Aorta (tissue), 5 donors: ENCODE results near the gene PRSS23. TPM values are rescaled to one million over a fixed set of nuclear protein-coding genes. Genes with fewer than 3 reads are reported as not detected.

Experiments used
- ATAC-seq: fragments of 200-7000 bp; cut with Tn5 transposase; one replicate; pipeline ENCODE4 v1.9.1; 2022; ENCODE audit warnings: moderate library complexity; ENCODE audit not compliant: low FRiP score
- DNase-seq, 2 donors: peaks; one replicate each; pipeline ENCODE4 v3.0.0-alpha.2; 2020
- H3K27ac ChIP-seq, 2 donors: one replicate each; pipeline ENCODE4 v1.5.1; 2013; ENCODE audit warnings: low read length in 2 of 2, mild to moderate bottlenecking in 2 of 2, moderate library complexity in 2 of 2, control low read depth in 1 of 2, inconsistent platforms in 1 of 2, low read depth in 1 of 2
- H3K27me3 ChIP-seq, 2 donors: one replicate each; pipeline ENCODE4 v1.6.1; 2013; ENCODE audit warnings: control low read depth in 1 of 2, low read length in 1 of 2, mild to moderate bottlenecking in 1 of 2, moderate library complexity in 1 of 2; ENCODE audit not compliant: insufficient read depth in 2 of 2, control insufficient read depth in 1 of 2
- H3K36me3 ChIP-seq, 2 donors: one replicate each; pipeline ENCODE4 v1.6.1; 2013; ENCODE audit warnings: control low read depth in 1 of 2, low read length in 1 of 2, mild to moderate bottlenecking in 1 of 2; ENCODE audit not compliant: insufficient read depth in 2 of 2, control insufficient read depth in 1 of 2
- H3K4me1 ChIP-seq, 2 donors: one replicate each; pipeline ENCODE4 v1.6.1; 2013; ENCODE audit warnings: low read length in 2 of 2, control low read depth in 1 of 2, mild to moderate bottlenecking in 1 of 2, moderate library complexity in 1 of 2; ENCODE audit not compliant: insufficient read depth in 2 of 2, control insufficient read depth in 1 of 2
- H3K4me3 ChIP-seq, 2 donors: one replicate each; pipeline ENCODE4 v1.5.1; 2013; ENCODE audit warnings: low read length in 2 of 2, control low read depth in 1 of 2, mild to moderate bottlenecking in 1 of 2
- H3K9me3 ChIP-seq: one replicate; pipeline ENCODE4 v1.6.1; 2013; ENCODE audit warnings: mild to moderate bottlenecking, low read length; ENCODE audit not compliant: control insufficient read depth
- WGBS, 2 donors: extraction: QIAGEN DNeasy Blood & Tissue Kit; methylation state at CpG; one replicate each; pipeline ENCODE4 v1.1.7; 2013; 5-methylcytosine and 5-hydroxymethylcytosine counted together
- intact Hi-C, 2 donors: fragments of 100-400 bp; cut with DNase I; formaldehyde crosslinking; loops; one replicate each; pipeline versions ENCODE4 v1.14.2 to v1.15.0; 2022
- polyA plus RNA-seq, 2 donors: library from polyadenylated mRNA; stranded (reverse); fragments of 200-250 nt; gene quantifications; one replicate each; pipeline ENCODE4 v1.2.3, GENCODE V29; 2013
- total RNA-seq, 2 donors: library from RNA; stranded (reverse); fragmentation: NEBNext Ultra II Directional; extraction: Animal tissue kit (Norgen Biotek cat#: 25700); gene quantifications; one replicate each; pipeline ENCODE4 v1.2.1, GENCODE V29; 2021
- donor health status: healthy with polysubstance abuse.
- donor health status: Bipolar disorder and iron deficiency.
- donor health status: DM: no; HTN: no; CAD: no.
- donor health status: DM: no; HTN: no; CAD: no.
- donor health status: DM: yes; HTN: yes; CAD: no.

Gene PRSS23
- total and polyA plus RNA-seq, 4 donors, result 68.1 to 245 (median 125) TPM

DNA sequence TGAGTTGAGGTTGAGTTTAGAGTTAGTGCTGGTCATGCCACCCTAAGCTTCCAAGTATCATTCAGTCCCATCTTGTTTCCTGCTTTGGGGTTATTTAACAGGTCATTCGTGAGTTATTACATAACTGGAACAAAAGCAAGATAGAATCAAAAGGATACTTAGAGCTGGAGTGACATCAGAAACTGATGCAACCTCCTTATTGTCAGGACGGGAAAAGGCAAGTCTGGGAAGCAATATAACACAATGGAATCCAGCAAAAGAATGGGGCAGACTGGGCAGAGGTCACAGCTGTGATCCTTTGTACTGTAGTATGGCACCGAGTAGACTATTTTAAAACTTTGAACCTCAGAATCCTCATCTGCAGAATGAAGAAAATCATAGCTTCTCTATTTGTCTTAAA is 4.4 kb upstream of the PRSS23 start:
- ATAC-seq (no peak), DNase-seq (no peak)
- no peaks in the 10 kb centered on the region for H3K36me3 ChIP-seq
- no peak overlapping the region for H3K27ac ChIP-seq
- 90 to 93% methylated on average over 3 of the region's 3 CpGs for WGBS, 2 donors
- H3K4me3 ChIP-seq, result no peak overlapping the region
- no peaks in the 10 kb centered on the region for H3K27me3 ChIP-seq
- intact Hi-C loops, result no loop called here
- H3K4me1 ChIP-seq, result no peaks in the 10 kb centered on the region
- H3K9me3 ChIP-seq, result no peaks in the 10 kb centered on the region

DNA sequence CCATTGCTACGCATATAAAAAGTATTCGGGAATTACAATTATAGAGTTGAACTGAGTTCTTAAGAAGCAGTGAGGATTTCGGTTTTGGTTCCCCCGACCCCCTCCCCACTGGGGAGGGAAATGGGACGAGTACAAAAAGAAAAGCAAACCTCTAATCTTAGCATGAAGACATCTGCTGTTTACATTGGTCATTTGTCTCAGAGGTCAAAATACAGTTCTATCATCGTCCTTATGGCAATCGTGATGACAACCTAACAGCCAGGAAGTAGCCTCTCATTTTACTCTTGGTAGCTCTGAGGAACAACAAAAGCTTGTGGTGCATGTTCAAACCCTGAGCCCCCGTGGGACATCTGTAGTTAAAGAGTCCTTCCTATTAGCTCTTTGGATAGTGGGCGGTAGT is 3.2 kb upstream of the PRSS23 start:
- Histone ChIP-seq H3K4me3 (no peak overlapping the region), H3K36me3 (no peaks in the 10 kb centered on the region), H3K4me1 (no peaks in the 10 kb centered on the region), H3K9me3 (no peaks in the 10 kb centered on the region), H3K27me3 (no peaks in the 10 kb centered on the region), H3K27ac (no peak overlapping the region)
- intact Hi-C loops, result no loop called here
- ATAC-seq (no peak), DNase-seq (no peak)
- 63 to 64% methylated on average over 9 of the region's 9 CpGs for WGBS, 2 donors

DNA sequence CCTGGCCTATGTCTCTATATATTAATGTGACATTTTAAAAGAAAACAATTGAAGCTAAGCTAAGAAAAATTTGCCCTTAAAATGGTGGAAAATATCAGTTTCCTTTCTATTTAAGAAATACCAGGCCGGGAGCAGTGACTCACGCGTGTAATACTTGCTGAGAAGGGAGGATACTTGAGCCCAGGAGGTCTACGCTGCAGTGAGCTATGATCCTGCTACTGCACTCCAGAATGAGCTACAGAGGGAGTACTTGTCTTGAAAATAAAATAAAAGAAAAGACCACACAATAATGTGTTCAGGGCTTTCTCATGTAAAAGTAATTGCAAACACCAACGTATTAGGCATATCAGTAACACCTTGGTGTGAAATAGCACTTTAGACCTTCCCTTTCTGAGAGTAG is 1.4 kb upstream of the PRSS23 start:
- H3K9me3 ChIP-seq, result no peaks in the 10 kb centered on the region
- intact Hi-C loops, result no loop called here
- no peaks in the 10 kb centered on the region for H3K4me1 ChIP-seq
- no peak overlapping the region for H3K4me3 ChIP-seq
- ATAC-seq (no peak), DNase-seq (peak in 1 of 2 donors; percentile 59)
- H3K36me3 ChIP-seq, result no peaks in the 10 kb centered on the region
- H3K27me3 ChIP-seq, result no peaks in the 10 kb centered on the region
- no peak overlapping the region for H3K27ac ChIP-seq
- 76 to 92% methylated on average over 5 of the region's 5 CpGs for WGBS, 2 donors

DNA sequence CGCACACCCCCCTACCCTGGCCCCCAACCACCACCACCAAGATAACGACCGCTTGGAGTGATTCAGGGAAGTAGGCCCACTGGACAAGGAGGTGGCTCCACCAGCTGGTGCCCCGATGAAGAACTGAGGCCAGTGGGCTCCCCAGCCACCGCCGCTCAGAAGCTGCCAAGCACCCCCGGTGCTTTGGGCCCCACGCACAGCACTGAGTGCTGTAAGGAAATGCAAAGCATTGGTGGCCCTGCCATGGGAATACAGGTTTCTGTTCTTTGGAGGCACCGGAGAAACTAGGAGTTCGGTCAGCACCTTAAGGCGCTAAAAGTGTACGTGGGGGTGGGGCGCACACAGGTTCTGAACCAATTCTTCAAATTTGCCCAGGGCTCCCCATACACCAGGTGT is 664 bp upstream of the PRSS23 start:
- no peak for DNase-seq
- Histone ChIP-seq H3K36me3 (no peaks in the 10 kb centered on the region), H3K27me3 (no peaks in the 10 kb centered on the region), H3K4me3 (peak overlapping the region; percentile 20 to 75), H3K9me3 (no peaks in the 10 kb centered on the region), H3K27ac (peak overlapping the region; percentile 2 to 15), H3K4me1 (no peaks in the 10 kb centered on the region)
- 40 to 43% methylated on average over 13 of the region's 13 CpGs for WGBS, 2 donors
- peak; percentile 28 for ATAC-seq
- intact Hi-C loops, result loop anchor here (2.0 to 5.0 kb wide), 4 partner anchors 57 to 167 kb away; partner anchors contain the start of gene ME3 (in 2 of the 2)

DNA sequence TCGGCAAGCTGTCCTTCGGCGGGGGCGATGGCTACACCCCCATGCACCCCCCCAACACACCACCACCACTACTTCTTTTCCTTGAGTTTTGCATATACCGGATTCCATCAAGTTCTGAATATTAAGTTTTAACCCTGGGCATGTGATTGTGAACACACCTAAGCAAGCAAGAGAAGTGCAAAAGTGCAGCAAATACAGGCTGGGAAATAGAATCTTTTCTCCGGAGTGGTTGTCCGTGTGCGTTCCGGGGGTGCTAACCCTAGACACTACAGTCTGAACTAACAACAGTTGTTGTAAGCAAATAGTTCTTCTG is 574 bp downstream of the PRSS23 start:
- Histone ChIP-seq H3K27ac (peak overlapping the region in 1 of 2 donors; percentile 31), H3K4me3 (peak overlapping the region; percentile 20 to 75), H3K36me3 (no peaks in the 10 kb centered on the region), H3K9me3 (no peaks in the 10 kb centered on the region), H3K27me3 (no peaks in the 10 kb centered on the region), H3K4me1 (peaks cover 0 to 4% of the 10 kb centered on the region in 2 donors)
- 0% methylated on average over 9 of the region's 9 CpGs for WGBS, 2 donors
- peak; percentile 7 for ATAC-seq
- DNase-seq, result no peak
- intact Hi-C loops, result loop anchor here (2.0 to 5.0 kb wide), 4 partner anchors 58 to 169 kb away; partner anchors contain the start of gene ME3 (in 2 of the 2)

DNA sequence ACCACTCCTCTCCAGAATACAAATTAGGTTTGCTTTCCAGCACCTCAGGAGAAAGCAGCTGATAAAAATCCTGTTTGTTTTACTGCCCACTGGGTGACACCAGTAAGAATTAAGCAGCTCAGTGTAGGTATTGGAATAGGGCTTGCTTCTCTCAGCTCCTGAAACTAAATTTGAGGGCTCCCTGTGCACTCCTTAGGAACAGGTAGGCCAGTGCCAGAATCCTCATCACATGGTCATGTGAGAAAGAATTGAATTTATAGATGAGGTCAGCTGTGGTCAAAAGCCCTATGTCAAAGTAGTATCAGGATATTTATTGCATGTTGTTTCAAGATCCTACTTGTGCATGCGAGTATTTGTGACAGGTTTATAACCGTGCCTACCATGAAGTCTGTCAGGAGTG is 1.0 kb downstream of the PRSS23 start:
- Histone ChIP-seq H3K4me3 (peak overlapping the region; percentile 20 to 75), H3K27me3 (no peaks in the 10 kb centered on the region), H3K36me3 (no peaks in the 10 kb centered on the region), H3K27ac (peak overlapping the region in 1 of 2 donors; percentile 4), H3K4me1 (peaks cover 0 to 4% of the 10 kb centered on the region in 2 donors), H3K9me3 (no peaks in the 10 kb centered on the region)
- intact Hi-C loops, result loop anchor here (2.0 to 5.0 kb wide), 4 partner anchors 59 to 169 kb away; partner anchors contain the start of gene ME3 (in 2 of the 2)
- DNase-seq, result no peak
- no peak for ATAC-seq
- 40 to 56% methylated on average over 2 of the region's 2 CpGs for WGBS, 2 donors

DNA sequence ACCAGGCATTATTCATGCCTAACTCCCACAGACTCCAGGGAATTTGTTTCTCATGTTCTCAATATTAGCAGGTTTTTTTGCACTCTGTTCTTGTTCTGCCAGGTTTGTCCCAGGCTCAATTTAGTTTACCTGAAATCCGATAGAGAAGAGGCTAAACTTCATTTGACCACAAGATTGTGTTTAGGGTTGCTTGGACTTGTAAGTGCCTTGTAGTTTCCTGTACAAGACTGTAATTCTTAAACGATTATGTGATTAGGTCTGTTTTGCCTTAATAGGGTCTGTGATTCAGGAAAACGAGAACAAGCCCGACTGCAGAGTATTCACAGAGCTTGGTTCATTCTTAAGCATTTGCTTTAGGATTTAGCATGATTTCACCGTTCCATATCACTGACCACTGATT is 1.8 kb downstream of the PRSS23 start:
- peaks cover 0 to 4% of the 10 kb centered on the region in 2 donors for H3K4me1 ChIP-seq
- 22 to 27% methylated on average over 5 of the region's 5 CpGs for WGBS, 2 donors
- peak overlapping the region in 1 of 2 donors; percentile 17 for H3K27ac ChIP-seq
- H3K36me3 ChIP-seq, result no peaks in the 10 kb centered on the region
- H3K27me3 ChIP-seq, result no peaks in the 10 kb centered on the region
- no peak for ATAC-seq
- intact Hi-C loops, result loop anchor here (5.0 kb wide), 3 partner anchors 60 to 170 kb away; partner anchors contain the start of gene ME3 (in 2 of the 2)
- no peak for DNase-seq
- peak overlapping the region; percentile 20 to 75 for H3K4me3 ChIP-seq
- H3K9me3 ChIP-seq, result no peaks in the 10 kb centered on the region

DNA sequence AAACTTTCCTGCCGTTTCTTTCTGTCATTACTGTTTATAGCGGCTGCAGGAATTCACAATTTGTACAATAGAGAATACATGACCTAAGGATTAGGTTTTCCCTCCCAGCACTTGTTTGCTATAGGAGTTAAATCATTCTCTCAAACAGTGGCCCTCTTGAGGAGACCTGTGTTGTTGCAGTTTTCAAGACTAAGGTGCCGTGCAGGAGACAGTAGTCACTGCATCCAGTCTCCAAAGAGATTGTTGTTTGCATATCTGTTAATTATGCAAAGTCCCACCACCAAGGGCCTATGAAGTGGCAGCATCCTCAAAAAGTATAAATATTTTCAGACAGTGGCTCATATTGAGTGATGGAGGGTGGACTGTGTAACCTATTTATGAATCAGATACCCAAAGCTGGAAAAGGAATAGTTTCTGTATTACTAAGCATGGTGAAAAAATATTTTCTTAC is 2.3 kb downstream of the PRSS23 start:
- Histone ChIP-seq H3K27ac (peak overlapping the region in 1 of 2 donors; percentile 17), H3K4me3 (peak overlapping the region in 1 of 2 donors; percentile 75), H3K27me3 (no peaks in the 10 kb centered on the region), H3K4me1 (peaks cover 0 to 4% of the 10 kb centered on the region in 2 donors), H3K9me3 (no peaks in the 10 kb centered on the region), H3K36me3 (no peaks in the 10 kb centered on the region)
- intact Hi-C loops, result loop anchor here (5.0 kb wide), 3 partner anchors 60 to 170 kb away; partner anchors contain the start of gene ME3 (in 2 of the 2)
- WGBS, 2 donors, result 20 to 22% methylated on average over 3 of the region's 3 CpGs
- no peak for DNase-seq
- ATAC-seq, result no peak
